GM18858 (cell line): Measurements from ENCODE around the gene MAPK14.
A peak's percentile ranks its signal among the peaks of the same experiment; 100 is the strongest.
"Not testable (repeated sequence)": the region's sequence is repeated elsewhere in the genome, so short reads cannot be mapped to it uniquely, and the experiment has no call there.

Experiments used
- ATAC-seq: cut with Tn5 transposase; IDR thresholded peaks from one replicate; pipeline ENCODE4 v1.9.1; 2021; ENCODE audit not compliant: unreplicated experiment

Gene MAPK14

GRCh38 chr6:36027501-36028087, at the start of gene MAPK14:
Gene MAPK14 (plus strand): TSS chr6:36027808. CDS start chr6:36028158, 350 bp downstream.
- ATAC-seq: peak; percentile 79

- not testable (repeated sequence) for ATAC-seq
These were observed 47.5 kb upstream of the MAPK14 start for GRCh38 chr6:35980126-35980525.

- ATAC-seq: no peak
These were observed 46.5 kb upstream of the MAPK14 start for GRCh38 chr6:35980991-35981645.

- ATAC-seq: no peak
These were observed 42.9 kb upstream of the MAPK14 start for GRCh38 chr6:35984701-35985100.

GRCh38 chr6:35988047-35988446, 39.6 kb upstream of the MAPK14 start:
- not testable (repeated sequence) for ATAC-seq

- ATAC-seq: no peak
These were observed 34.5 kb upstream of the MAPK14 start for GRCh38 chr6:35993150-35993549.

- ATAC-seq: no peak
These were observed 27.2 kb upstream of the MAPK14 start for GRCh38 chr6:36000451-36000850.

- no peak for ATAC-seq
These were observed 11.9 kb upstream of the MAPK14 start for GRCh38 chr6:36015666-36016065.

GRCh38 chr6:36018339-36018738, 9.3 kb upstream of the MAPK14 start:
- ATAC-seq: no peak

- ATAC-seq: no peak
These were observed 8.4 kb upstream of the MAPK14 start for GRCh38 chr6:36019167-36019566.

- no peak for ATAC-seq
These were observed 7.5 kb upstream of the MAPK14 start for GRCh38 chr6:36020154-36020553.

- no peak for ATAC-seq
These were observed 3.4 kb upstream of the MAPK14 start, which contains the start of gene SLC26A8 for GRCh38 chr6:36023996-36024795. Gene SLC26A8 (minus strand): TSS chr6:36024641. CDS start chr6:36019707, 4,934 bp downstream.

GRCh38 chr6:36025260-36025931, 2.2 kb upstream of the MAPK14 start:
- ATAC-seq: no peak

- no peak for ATAC-seq
These were observed 1.7 kb upstream of the MAPK14 start for GRCh38 chr6:36025932-36026327.

- ATAC-seq: no peak
These were observed 674 bp downstream of the MAPK14 start for GRCh38 chr6:36028088-36028876.

GRCh38 chr6:36028877-36029324, 1.3 kb downstream of the MAPK14 start:
- ATAC-seq: no peak

- no peak for ATAC-seq
These were observed 1.9 kb downstream of the MAPK14 start for GRCh38 chr6:36029464-36029863.

- no peak for ATAC-seq
These were observed 4.7 kb downstream of the MAPK14 start for GRCh38 chr6:36032261-36032660.

- not testable (repeated sequence) for ATAC-seq
These were observed 5.5 kb downstream of the MAPK14 start for GRCh38 chr6:36033144-36033543.

GRCh38 chr6:36033935-36034334, 6.3 kb downstream of the MAPK14 start:
- ATAC-seq: no peak
